Adipocyte (in vitro differentiated cells): ENCODE measurements around the gene SMOC1.

Experiments
- DNase-seq: peaks from one replicate; pipeline ENCODE4 v3.0.0-alpha.2; 2015; ENCODE audit warnings: low read depth
- H3K27me3 ChIP-seq: replicated peaks from 2 replicates; pipeline ENCODE4 v1.7.0; 2013; ENCODE audit warnings: mild to moderate bottlenecking, low read length, moderate library complexity; ENCODE audit not compliant: control insufficient read depth, insufficient read depth
- H3K36me3 ChIP-seq: 2 replicates; pipeline ENCODE4 v1.7.0; 2013; ENCODE audit warnings: low read length, mild to moderate bottlenecking, moderate library complexity; ENCODE audit not compliant: control insufficient read depth, insufficient read depth, severe bottlenecking
- H3K4me1 ChIP-seq: 2 replicates; pipeline ENCODE4 v1.7.0; 2013; ENCODE audit warnings: mild to moderate bottlenecking, low read length, moderate library complexity; ENCODE audit not compliant: control insufficient read depth, insufficient read depth
- H3K4me3 ChIP-seq: 2 replicates; pipeline ENCODE4 v1.7.0; 2013; ENCODE audit warnings: mild to moderate bottlenecking, low read length, moderate library complexity
- H3K9ac ChIP-seq: 2 replicates; pipeline ENCODE4 v1.7.0; 2013; ENCODE audit warnings: mild to moderate bottlenecking, low read length, moderate library complexity
- H3K9me3 ChIP-seq: 2 replicates; pipeline ENCODE4 v1.7.0; 2013; ENCODE audit warnings: mild to moderate bottlenecking, low read length, moderate library complexity; ENCODE audit not compliant: control insufficient read depth

SMOC1 gene

GRCh38 chr14:69964841-69965240 is 85.6 kb downstream of the SMOC1 start:
- Histone ChIP-seq H3K27me3 (no peaks in the 10 kb centered on the region), H3K4me3 (no peak overlapping the region), H3K4me1 (no peaks in the 10 kb centered on the region), H3K9me3 (no peaks in the 10 kb centered on the region), H3K36me3 (no peaks in the 10 kb centered on the region), H3K9ac (no peak overlapping the region)
- DNase-seq, result no peak

GRCh38 chr14:69968132-69968531 is 88.9 kb downstream of the SMOC1 start:
- no peak for DNase-seq
- H3K9ac ChIP-seq, result no peak overlapping the region
- no peak overlapping the region for H3K4me3 ChIP-seq
- H3K9me3 ChIP-seq, result no peaks in the 10 kb centered on the region
- no peaks in the 10 kb centered on the region for H3K27me3 ChIP-seq
- H3K36me3 ChIP-seq, result no peaks in the 10 kb centered on the region
- no peaks in the 10 kb centered on the region for H3K4me1 ChIP-seq

DNA sequence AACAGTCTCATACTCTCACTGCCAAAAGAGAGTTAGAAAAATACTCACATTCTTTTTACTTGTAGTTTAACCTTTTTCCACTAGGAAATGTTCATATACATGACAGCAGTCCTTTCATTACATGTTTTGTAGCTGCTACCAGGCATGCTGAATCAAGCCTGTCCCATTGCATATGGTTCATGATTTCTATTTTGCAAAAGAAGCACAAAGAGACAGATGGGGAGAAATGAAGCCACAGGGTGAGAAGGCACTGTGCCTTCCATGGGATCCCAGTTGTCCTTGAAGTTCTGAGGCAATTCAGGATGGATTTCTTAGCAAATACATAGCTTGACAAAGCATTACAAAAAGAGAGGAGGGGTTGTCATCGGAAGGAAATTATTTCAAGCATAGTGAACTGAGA is 89.5 kb downstream of the SMOC1 start:
- Histone ChIP-seq H3K27me3 (no peaks in the 10 kb centered on the region), H3K9ac (no peak overlapping the region), H3K36me3 (no peaks in the 10 kb centered on the region), H3K4me3 (no peak overlapping the region), H3K4me1 (no peaks in the 10 kb centered on the region), H3K9me3 (no peaks in the 10 kb centered on the region)
- no peak for DNase-seq

GRCh38 chr14:69972755-69973154 is 93.5 kb downstream of the SMOC1 start:
- Histone ChIP-seq H3K36me3 (peaks cover 22% of the 10 kb centered on the region), H3K9me3 (no peaks in the 10 kb centered on the region), H3K9ac (no peak overlapping the region), H3K4me1 (no peaks in the 10 kb centered on the region), H3K27me3 (no peaks in the 10 kb centered on the region), H3K4me3 (no peak overlapping the region)
- no peak for DNase-seq

DNA sequence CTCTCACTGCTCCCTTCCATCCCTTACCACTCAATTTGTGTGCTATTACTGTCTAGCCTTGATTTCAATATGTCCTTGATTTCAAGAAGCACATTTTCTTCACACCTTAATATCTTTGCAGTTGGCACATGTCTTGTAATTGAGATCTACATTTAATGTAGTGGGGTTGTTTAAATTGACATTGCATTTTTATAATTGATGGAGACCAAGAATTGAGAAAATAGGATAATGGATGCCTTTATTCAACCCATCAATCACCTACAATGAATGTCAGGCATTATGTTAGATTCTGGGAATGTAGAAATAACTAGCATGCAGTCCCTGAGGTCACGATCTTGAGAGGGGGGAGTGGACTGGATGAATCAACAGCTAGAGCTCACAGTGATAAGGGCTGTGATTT is 94.6 kb downstream of the SMOC1 start:
- Histone ChIP-seq H3K36me3 (peaks cover 32% of the 10 kb centered on the region), H3K9me3 (no peaks in the 10 kb centered on the region), H3K9ac (no peak overlapping the region), H3K27me3 (no peaks in the 10 kb centered on the region), H3K4me1 (no peaks in the 10 kb centered on the region), H3K4me3 (no peak overlapping the region)
- no peak for DNase-seq

- H3K36me3 ChIP-seq, result peaks cover 46% of the 10 kb centered on the region
- DNase-seq, result no peak
- H3K4me3 ChIP-seq, result no peak overlapping the region
- peaks cover 11% of the 10 kb centered on the region for H3K4me1 ChIP-seq
- H3K9me3 ChIP-seq, result no peaks in the 10 kb centered on the region
- no peaks in the 10 kb centered on the region for H3K27me3 ChIP-seq
- H3K9ac ChIP-seq, result no peak overlapping the region
Observed at GRCh38 chr14:69979882-69980281, 100.7 kb downstream of the SMOC1 start.

DNA sequence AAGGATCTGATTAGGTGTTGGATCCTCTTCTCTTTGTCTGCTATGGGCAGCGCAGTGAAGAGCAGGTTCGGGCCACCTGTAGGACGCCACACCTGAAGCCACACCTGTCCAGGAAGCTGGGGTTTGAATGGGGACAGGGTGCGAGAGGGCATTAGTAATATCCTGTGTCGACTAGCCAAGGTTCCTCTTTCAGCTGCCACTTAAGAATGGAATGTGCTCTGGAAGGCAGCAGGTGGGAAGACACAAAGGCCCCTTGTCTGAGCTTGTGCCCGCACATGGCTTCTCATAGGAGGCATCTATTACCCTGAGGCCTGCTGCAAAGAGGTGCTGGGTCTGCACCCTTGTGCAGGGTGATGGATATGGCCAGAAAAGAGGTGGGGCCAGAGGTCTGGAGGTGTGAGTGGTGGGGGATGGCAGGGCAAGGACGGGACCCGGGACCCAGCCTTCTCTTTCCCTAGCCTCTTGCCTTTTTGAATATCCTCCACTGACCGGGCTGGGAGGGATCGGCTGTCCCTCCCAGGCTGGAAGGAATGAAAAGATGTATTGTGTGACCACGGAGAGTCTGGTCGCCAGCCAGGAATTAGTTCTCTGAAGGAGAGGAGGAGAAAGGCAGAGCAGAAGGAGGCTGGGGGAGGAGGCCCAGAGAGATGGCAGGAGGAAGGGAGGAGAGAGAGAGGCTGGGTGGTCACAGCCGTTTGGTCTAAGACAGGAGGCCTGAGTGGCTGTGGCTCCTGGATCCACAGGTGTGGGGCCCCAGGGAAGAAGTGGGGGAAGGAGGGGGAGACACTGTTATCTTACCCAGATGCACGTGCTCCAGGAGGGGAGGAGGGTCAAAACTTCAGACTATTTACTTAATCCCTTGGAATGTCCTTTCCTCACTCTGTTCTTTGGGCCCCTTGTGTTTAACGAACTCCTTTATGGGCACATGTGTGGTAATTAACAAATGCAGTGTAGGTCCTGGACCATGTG is 101.5 kb downstream of the SMOC1 start:
- peaks cover 44% of the 10 kb centered on the region for H3K36me3 ChIP-seq
- H3K4me3 ChIP-seq, result no peak overlapping the region
- no peak overlapping the region for H3K9ac ChIP-seq
- H3K4me1 ChIP-seq, result peaks cover 17% of the 10 kb centered on the region
- H3K9me3 ChIP-seq, result no peaks in the 10 kb centered on the region
- no peak for DNase-seq
- H3K27me3 ChIP-seq, result no peaks in the 10 kb centered on the region

GRCh38 chr14:69982220-69982839 is 103.1 kb downstream of the SMOC1 start:
- no peak overlapping the region for H3K9ac ChIP-seq
- H3K36me3 ChIP-seq, result peaks cover 29% of the 10 kb centered on the region
- H3K9me3 ChIP-seq, result no peaks in the 10 kb centered on the region
- H3K4me3 ChIP-seq, result no peak overlapping the region
- DNase-seq, result no peak
- peaks cover 22% of the 10 kb centered on the region for H3K4me1 ChIP-seq
- H3K27me3 ChIP-seq, result no peaks in the 10 kb centered on the region

DNA sequence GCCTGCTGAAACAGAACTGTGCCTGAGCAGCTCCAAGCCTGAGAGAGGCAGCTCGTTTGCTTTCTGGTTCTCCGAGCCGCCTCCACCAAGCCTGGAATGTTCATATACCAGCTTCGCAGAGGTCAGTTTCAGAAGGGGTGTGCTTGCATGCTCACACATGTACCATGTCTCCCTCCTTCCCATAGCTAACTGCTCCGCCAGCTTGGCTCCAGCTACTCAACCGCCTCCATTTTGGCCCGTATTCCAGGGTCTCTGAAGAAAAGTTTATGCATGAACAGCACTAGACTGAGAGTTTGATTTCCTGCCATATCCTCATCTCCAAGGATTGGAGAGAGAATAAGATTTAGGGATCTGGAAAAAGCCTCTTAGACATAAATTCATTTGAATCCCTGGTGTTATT is 103.7 kb downstream of the SMOC1 start:
- H3K36me3 ChIP-seq, result peaks cover 23% of the 10 kb centered on the region
- H3K4me1 ChIP-seq, result peaks cover 22% of the 10 kb centered on the region
- H3K9me3 ChIP-seq, result no peaks in the 10 kb centered on the region
- no peaks in the 10 kb centered on the region for H3K27me3 ChIP-seq
- DNase-seq, result no peak
- no peak overlapping the region for H3K4me3 ChIP-seq
- no peak overlapping the region for H3K9ac ChIP-seq

DNA sequence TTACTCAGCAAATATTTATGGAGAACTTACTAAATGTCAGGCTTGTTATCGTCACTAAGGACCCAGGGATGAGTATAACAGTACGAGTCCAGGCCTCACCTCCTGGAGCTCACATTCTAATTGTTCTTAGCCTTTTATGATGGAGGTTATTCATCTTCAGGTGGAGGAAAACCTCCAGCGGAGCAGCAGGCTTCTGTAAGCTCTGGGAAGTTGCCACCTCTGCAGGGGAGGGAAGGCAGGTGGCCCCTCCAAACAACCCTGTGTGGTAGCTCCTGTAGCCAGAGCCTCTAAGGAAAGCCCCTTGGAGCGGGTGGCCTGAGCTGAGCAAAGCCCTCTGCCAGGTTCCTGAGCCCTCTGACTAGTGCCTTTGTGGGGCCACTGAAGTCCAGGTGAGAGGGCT is 104.1 kb downstream of the SMOC1 start:
- H3K4me1 ChIP-seq, result peaks cover 22% of the 10 kb centered on the region
- peaks cover 19% of the 10 kb centered on the region for H3K36me3 ChIP-seq
- no peak overlapping the region for H3K9ac ChIP-seq
- H3K27me3 ChIP-seq, result no peaks in the 10 kb centered on the region
- H3K4me3 ChIP-seq, result no peak overlapping the region
- no peak for DNase-seq
- H3K9me3 ChIP-seq, result no peaks in the 10 kb centered on the region

DNA sequence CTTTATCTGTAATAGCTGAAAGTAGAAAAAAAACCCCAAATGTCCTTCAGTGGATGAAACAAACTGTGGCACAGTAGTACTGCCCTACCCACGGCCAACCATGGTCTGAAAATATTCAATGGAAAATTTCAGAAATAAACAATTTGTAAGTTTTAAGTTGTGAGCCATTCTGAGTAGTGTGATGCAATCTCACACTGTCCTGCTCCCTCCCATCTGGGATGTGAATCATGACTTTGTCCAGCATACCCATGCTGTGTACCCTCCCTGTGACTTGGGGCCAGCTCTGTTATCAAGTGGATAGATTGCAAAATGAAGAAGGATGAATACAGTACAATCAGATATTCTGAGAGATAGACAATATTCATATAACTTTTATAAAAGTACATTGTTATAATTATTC is 106.2 kb downstream of the SMOC1 start:
- H3K4me3 ChIP-seq, result no peak overlapping the region
- no peaks in the 10 kb centered on the region for H3K9me3 ChIP-seq
- DNase-seq, result peak; percentile 58
- H3K4me1 ChIP-seq, result peaks cover 22% of the 10 kb centered on the region
- peaks cover 1% of the 10 kb centered on the region for H3K36me3 ChIP-seq
- no peaks in the 10 kb centered on the region for H3K27me3 ChIP-seq
- no peak overlapping the region for H3K9ac ChIP-seq
